Tibial nerve (tissue), 4 donors: ENCODE results near the gene ALKBH3. TPM values are rescaled to one million over a fixed set of nuclear protein-coding genes. Genes with fewer than 3 reads are reported as not detected.

ENCODE experiments used
- DNase-seq, 2 donors: peaks; one replicate each; pipeline ENCODE4 v3.0.0-alpha.2; 2019; ENCODE audit warnings: low spot score in 2 of 2
- H3K27ac ChIP-seq, 4 donors: fragments of 200-600 bp; sonication (generic) in 3 of 4; one replicate each; pipeline ENCODE4 v1.5.1; 2017 to 2019; ENCODE audit warnings: mild to moderate bottlenecking in 1 of 4
- H3K27me3 ChIP-seq, 2 donors: fragments of 200-600 bp; sonication (generic) in 1 of 2; one replicate each; pipeline versions ENCODE4 v1.5.1 to v1.6.0; 2017 to 2019
- H3K36me3 ChIP-seq, 3 donors: fragments of 200-600 bp; sonication (generic); one replicate each; pipeline ENCODE4 v1.5.1; 2018 to 2019
- H3K4me1 ChIP-seq, 4 donors: fragments of 200-600 bp; sonication (generic) in 3 of 4; one replicate each; pipeline ENCODE4 v1.5.1; 2017 to 2019
- H3K4me3 ChIP-seq, 4 donors: fragments of 200-600 bp; sonication (generic) in 3 of 4; one replicate each; pipeline ENCODE4 v1.5.1; 2017 to 2019; ENCODE audit warnings: mild to moderate bottlenecking in 1 of 4, moderate library complexity in 1 of 4
- H3K9me3 ChIP-seq, 4 donors: fragments of 200-600 bp; sonication (generic) in 3 of 4; one replicate each; pipeline ENCODE4 v1.5.1; 2017 to 2019
- CTCF ChIP-seq, 5 experiments: fragments of 200-600 bp in 3 of 5; fragments of 450-650 bp in 2 of 5; sonication (generic) in 3 of 5; IDR thresholded peaks; one replicate each; pipeline ENCODE4 v1.5.1; 2016 to 2019; ENCODE audit warnings: antibody characterized with exemption in 5 of 5, mild to moderate bottlenecking in 3 of 5, moderate library complexity in 2 of 5
- EP300 ChIP-seq, 2 donors: sonication (generic); formaldehyde crosslinking; IDR thresholded peaks; one replicate each; pipeline ENCODE4 v1.6.1; 2017; ENCODE audit warnings: antibody characterized with exemption in 2 of 2, mild to moderate bottlenecking in 1 of 2
- POLR2A ChIP-seq, 2 donors: fragments of 450-650 bp; IDR thresholded peaks; one replicate each; pipeline ENCODE4 v1.6.1; 2017; ENCODE audit warnings: antibody characterized with exemption in 2 of 2, mild to moderate bottlenecking in 2 of 2, moderate library complexity in 2 of 2
- WGBS, 2 donors: methylation state at CpG; one replicate each; pipeline ENCODE4 v1.1.5; 2018; 5-methylcytosine and 5-hydroxymethylcytosine counted together
- total RNA-seq, 4 donors: library from RNA; depleted of rRNA; stranded (reverse); fragments of >200 nt; gene quantifications; one replicate each; pipeline ENCODE4 v1.1.0, GENCODE V29; 2016

The ALKBH3 gene
- total RNA-seq, 4 donors from 2014 or later: 30.4 to 45.0 (median 38.0) TPM

DNA sequence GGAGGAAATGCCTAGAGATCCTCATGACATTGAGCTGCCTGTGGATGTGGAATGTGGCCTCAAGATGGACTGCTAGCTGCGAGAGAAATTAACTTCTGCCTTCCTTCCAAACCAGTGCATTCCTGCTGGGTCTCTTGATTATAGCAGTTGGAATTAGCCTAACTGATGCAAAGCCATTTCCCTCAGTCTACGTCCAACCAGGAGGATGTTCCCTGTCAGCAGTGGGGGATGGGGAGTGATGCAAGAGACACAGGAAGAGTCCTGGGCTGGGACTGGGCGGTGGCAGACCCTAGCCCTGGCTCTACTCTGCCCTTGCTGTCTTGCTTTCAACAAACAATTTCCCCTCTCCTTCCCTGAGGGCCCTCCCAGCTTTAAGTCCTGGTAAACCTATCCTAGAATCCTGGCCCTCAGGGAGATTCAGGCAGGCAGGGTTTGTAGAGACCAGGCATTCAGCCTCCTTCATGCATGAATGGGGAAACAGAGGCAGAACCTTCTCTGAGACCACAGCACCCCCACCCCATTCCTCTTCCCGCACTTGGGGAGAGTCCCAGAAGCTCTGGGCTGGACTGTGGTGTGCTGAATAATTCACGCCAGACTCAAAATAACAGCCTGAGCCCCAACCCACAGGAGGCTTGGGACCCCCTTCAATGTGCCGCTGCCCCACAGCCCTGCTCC, 78.8 kb downstream of the ALKBH3 start:
- no peak for TF ChIP-seq CTCF (IDR thresholded peaks at IDR 0.05)
- no peak for TF ChIP-seq EP300 (IDR thresholded peaks at IDR 0.05)
- no peak for TF ChIP-seq POLR2A (IDR thresholded peaks at IDR 0.05)
- H3K9me3 ChIP-seq: no peaks in the 10 kb centered on the region
- H3K4me3 ChIP-seq: no peak overlapping the region
- peaks cover 0 to 9% (median 0%) of the 10 kb centered on the region in 4 donors for H3K4me1 ChIP-seq
- no peak overlapping the region for H3K27ac ChIP-seq
- H3K36me3 ChIP-seq: no peaks in the 10 kb centered on the region
- H3K27me3 ChIP-seq: no peaks in the 10 kb centered on the region
- DNase-seq: no peak
- WGBS, 2 donors: 81 to 89% methylated on average over 6 of the region's 6 CpGs

GRCh38 chr11:43962383-43963278, 82.0 kb downstream of the ALKBH3 start:
- WGBS, 2 donors: 32 to 34% methylated on average over 13 of the region's 13 CpGs
- TF ChIP-seq POLR2A (IDR thresholded peaks at IDR 0.05): no peak
- no peak for TF ChIP-seq CTCF (IDR thresholded peaks at IDR 0.05)
- TF ChIP-seq EP300 (IDR thresholded peaks at IDR 0.05): no peak
- H3K9me3 ChIP-seq: peaks cover 0 to 10% (median 0%) of the 10 kb centered on the region in 4 donors
- no peak overlapping the region for H3K4me3 ChIP-seq
- H3K4me1 ChIP-seq: peaks cover 0 to 9% (median 0%) of the 10 kb centered on the region in 4 donors
- no peaks in the 10 kb centered on the region for H3K36me3 ChIP-seq
- no peak for DNase-seq
- H3K27me3 ChIP-seq: no peaks in the 10 kb centered on the region
- H3K27ac ChIP-seq: peak overlapping the region in 1 of 4 donors; percentile 49

DNA sequence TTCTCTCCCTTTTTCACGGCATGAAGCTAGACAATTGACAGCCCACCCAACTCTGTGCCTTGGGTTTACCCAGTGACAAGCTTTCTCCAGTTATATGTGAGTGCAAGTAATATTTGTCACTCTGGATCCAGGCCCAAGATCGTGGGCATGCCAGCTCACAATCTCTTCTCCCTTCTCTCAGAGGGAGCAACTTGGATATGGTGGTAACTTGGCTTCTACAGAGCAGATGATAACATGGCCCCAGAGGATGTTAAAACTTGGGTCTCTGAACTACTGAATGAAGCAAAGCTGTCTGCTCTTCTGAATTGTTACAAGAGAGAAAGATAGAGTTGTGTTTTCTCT, 82.6 kb downstream of the ALKBH3 start:
- Histone ChIP-seq H3K4me1 (peaks cover 0 to 9% (median 0%) of the 10 kb centered on the region in 4 donors), H3K27ac (peak overlapping the region in 1 of 4 donors; percentile 49), H3K36me3 (no peaks in the 10 kb centered on the region), H3K4me3 (no peak overlapping the region), H3K27me3 (no peaks in the 10 kb centered on the region), H3K9me3 (peaks cover 0 to 10% (median 0%) of the 10 kb centered on the region in 4 donors)
- no peak for TF ChIP-seq POLR2A (IDR thresholded peaks at IDR 0.05)
- no peak for TF ChIP-seq EP300 (IDR thresholded peaks at IDR 0.05)
- TF ChIP-seq CTCF (IDR thresholded peaks at IDR 0.05): no peak
- DNase-seq: no peak
- WGBS, 2 donors: 59 to 81% methylated on average over 2 of the region's 2 CpGs

DNA sequence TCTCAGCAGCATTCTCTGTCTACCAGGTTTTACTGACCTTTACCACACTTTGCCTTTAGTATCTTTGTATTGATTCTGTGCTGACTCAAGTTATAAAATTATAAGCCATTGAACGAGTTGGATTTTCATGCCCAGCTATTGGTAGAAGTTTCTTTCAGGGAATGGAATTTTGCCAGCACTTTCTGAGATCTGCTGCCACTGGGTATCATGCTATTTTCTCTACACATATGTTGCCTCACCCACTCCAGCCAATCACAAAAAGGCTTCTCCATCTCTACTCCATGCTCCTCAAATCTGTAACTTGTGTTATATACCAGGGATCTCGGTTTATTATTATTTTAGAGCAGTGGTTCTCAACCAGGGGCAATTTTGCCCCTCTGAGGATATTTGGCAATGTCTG, 87.0 kb downstream of the ALKBH3 start:
- H3K9me3 ChIP-seq: peaks cover 0 to 10% (median 0%) of the 10 kb centered on the region in 4 donors
- 75 to 88% methylated on average over 2 of the region's 2 CpGs for WGBS, 2 donors
- H3K27ac ChIP-seq: no peak overlapping the region
- H3K27me3 ChIP-seq: no peaks in the 10 kb centered on the region
- TF ChIP-seq CTCF (IDR thresholded peaks at IDR 0.05) (no peak), EP300 (IDR thresholded peaks at IDR 0.05) (no peak), POLR2A (IDR thresholded peaks at IDR 0.05) (no peak)
- peaks cover 0 to 22% (median 6%) of the 10 kb centered on the region in 4 donors for H3K4me1 ChIP-seq
- no peak for DNase-seq
- H3K4me3 ChIP-seq: no peak overlapping the region
- H3K36me3 ChIP-seq: no peaks in the 10 kb centered on the region

DNA sequence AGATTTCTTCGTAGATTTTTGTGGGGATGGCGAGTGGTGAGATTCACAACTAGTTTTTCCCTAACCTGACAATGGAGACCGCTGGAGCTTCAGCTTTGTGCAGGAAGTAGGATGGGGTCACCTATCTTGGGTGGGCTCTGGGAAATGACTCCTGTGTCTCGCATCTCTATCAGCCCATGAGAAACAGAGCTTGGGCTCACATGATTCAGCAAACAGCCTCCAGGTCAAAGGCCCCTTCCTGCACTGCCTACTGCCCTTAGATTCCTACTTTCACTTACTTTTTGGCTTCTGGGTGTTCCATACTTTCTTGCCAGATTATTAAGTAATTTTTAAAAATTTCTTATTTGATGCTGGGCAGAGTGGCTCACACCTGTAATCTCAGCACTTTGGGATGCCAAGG, 88.1 kb downstream of the ALKBH3 start:
- peaks cover 0 to 10% (median 0%) of the 10 kb centered on the region in 4 donors for H3K9me3 ChIP-seq
- no peak for DNase-seq
- no peaks in the 10 kb centered on the region for H3K27me3 ChIP-seq
- WGBS, 2 donors: 60 to 69% methylated on average over 4 of the region's 4 CpGs
- H3K4me1 ChIP-seq: peaks cover 0 to 18% (median 6%) of the 10 kb centered on the region in 4 donors
- no peak overlapping the region for H3K27ac ChIP-seq
- H3K4me3 ChIP-seq: no peak overlapping the region
- TF ChIP-seq CTCF (IDR thresholded peaks at IDR 0.05): no peak
- no peaks in the 10 kb centered on the region for H3K36me3 ChIP-seq
